T-helper 9 cell (primary cell): ENCODE measurements around the gene CD44.

Experiments used
- DNase-seq: peaks from one replicate; pipeline ENCODE4 v3.0.0-alpha.2; 2020

CD44 gene

DNA sequence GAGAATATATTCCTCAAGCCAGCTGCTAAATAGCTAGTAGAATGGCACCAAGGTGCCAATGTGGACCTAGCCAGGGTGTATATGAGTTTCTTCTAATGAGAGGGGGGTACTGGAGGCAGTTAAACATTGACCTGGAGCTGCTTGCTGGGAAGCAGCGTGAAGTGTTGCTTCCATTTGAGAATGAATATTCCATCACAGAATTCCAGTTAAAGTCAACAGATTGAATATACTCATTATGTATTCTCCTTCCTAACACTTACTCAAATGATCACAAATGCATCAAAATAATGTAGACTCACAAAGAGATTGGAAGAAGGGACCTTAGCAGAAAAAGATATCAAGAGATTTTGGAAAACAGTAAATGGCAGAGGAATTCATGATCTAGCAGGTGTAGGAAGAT, 102.1 kb downstream of the CD44 start:
- DNase-seq, result no peak

DNA sequence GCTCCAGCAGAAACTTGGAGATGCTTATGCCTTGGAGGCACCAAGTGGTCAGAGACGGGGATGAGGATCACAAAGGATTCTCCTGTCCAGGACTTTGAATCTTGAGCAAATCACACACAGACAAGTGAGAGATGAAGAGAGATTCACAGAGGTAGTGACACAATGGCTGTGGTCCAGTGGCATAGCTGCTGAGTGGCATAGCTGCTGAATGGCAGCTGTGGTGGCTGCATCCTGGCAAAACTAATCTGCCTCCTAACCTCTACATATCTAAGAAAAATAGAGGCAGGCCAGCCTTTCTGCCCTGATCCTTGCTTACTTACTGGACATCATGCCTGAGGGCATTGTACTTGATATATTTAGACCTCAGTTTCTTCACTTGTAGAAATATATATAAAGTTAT, 102.6 kb downstream of the CD44 start:
- DNase-seq, result no peak

DNA sequence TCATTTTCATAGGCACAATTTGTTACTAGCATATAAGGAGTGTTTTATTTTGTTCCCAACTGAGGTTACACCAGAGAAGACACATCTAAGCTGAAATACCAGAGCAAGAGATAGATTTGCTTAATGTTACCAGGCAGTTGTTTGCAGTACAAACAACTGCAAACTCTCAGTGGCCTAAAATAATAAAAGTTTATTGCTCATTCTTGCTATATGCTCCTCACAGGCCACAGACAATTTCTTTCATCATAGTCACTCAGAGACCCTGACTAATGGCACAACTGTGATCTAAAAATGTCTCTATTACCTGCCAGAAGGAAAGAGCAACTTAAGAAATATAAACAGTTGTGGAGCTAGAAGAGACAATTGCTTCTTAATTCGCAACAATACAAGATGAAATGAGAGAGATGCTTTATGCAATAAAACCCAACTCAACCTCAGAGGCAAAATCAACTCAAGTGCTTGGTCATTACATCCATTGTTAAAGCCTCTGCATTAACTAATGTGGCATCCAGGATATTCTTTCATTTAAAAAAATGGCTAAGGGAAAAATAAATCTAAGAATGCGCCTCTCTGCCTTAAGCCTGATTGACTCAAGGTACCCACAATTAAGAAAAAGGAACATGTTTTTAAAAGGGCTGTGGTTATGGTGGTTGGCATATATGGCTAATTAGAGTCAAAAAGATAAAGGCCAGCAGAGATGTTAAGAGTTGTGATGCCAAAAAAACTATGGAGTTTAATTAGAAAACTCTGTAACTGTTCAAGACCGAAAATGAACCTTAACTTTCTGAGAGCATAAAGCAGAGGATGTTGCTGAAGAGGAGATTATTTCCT, 103.7 kb downstream of the CD44 start:
- no peak for DNase-seq

DNA sequence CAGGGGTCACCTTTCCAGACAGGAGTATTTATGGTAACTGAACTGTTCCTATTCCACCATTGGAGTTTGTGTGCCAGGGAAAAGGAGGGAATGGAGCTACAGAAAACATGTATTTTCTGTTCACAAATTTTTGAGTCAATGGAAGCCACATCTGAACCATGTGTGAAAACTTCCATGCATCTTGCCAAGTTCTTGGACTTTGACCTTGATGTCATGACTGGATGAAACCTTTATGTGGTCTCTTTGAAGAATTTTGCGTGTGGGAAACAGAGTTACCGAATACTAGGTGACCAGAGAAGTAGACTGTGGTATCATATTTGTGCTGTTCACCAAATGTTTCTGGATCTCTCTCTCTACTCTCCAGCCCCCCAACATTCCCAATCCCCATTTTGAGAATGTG, 104.8 kb downstream of the CD44 start:
- no peak for DNase-seq

DNA sequence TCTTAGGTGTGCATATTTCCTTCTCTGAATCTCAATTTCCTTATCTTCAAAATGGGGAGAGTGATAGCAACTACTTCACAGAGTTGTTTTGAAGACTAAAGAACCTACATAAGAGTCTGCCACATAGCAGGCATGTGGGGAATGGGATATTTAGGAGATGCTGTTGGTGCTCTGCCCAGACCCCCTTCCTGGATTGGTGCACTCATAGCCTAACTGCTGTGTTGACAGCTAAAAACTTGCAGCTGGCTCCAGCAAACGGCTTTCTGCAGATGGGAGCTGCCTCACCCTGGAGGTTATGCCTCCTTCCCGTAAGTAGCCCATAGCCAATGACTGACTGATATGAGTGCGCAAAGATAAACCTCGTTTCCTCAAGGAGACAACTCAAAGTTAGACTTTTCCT, 106.1 kb downstream of the CD44 start:
- DNase-seq, result no peak

DNA sequence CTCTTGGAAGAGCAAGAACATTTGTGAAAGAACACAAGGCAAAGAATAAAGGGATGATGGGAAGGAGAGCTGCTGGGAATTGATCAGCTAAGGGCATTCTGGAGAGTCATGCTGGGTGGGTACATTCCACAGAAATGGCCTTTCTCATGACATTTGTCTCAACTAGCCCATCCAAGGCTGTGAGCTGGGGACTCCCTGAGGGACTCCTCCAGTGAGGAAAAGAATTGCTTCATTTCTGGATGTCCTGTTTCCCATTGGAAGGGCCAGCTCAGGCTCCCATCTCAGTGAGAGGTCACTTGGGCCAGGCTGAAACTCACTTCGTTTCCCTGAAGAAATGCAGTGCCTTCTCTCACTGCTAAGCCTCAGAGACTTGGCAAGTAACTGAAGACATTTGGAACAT, 106.8 kb downstream of the CD44 start:
- DNase-seq, result no peak

DNA sequence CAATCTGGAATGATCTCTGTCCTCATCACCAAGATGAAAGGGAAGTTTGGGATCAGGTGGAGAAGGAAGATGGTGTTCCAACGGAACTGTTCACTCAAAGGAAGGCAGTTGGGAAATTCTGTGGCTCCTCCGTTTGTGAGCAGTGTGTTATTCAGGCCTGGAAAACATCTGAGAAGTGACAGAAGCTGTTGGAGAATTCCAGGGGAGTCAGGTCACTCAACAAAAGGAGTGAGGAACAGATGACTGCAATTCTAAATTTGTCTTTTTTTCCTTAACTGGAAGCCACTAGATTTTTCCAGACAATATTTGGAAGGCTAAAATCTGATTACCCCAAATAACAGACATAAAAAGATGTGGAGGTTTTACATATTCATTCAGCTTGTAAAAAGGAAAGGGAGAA, 107.8 kb downstream of the CD44 start:
- no peak for DNase-seq

DNA sequence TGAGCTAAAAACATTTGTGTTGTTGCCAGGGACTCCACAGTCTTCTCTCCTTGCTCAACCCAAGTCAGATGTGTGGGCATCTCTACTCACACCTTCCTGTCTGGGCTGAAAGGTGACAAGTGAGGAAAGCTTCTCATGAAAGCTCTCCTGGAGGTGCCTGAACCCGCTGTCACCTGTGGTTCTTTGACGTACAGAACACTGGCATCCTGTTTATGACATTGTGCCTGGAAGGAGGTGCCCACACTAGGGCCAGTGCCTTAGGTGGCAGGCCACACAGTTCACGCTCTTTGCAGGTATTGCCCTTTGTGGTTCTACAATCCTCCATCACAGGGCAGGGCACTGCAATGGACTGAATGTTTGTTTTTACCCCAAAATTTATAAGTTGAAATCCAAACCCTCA, 108.5 kb downstream of the CD44 start:
- DNase-seq, result peak; percentile 58

DNA sequence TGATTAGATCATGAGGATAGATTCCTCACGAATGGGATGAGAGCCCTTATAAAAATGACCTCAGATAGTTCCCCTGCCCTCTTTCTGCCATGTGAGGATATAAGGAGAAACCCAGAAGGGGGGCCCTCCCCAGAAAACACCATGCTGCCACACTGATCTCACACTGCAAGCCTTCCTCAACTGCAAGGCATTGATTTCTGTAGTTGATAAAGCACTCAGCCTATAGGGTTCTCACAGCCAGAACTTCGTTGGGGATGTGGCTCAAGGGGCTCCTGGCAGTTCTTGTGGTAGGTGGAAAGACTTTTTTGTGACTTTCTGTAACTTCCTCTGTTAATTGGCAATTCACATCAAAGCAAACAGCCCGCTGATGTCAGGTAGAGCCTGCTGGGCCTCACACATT, 108.9 kb downstream of the CD44 start:
- no peak for DNase-seq

DNA sequence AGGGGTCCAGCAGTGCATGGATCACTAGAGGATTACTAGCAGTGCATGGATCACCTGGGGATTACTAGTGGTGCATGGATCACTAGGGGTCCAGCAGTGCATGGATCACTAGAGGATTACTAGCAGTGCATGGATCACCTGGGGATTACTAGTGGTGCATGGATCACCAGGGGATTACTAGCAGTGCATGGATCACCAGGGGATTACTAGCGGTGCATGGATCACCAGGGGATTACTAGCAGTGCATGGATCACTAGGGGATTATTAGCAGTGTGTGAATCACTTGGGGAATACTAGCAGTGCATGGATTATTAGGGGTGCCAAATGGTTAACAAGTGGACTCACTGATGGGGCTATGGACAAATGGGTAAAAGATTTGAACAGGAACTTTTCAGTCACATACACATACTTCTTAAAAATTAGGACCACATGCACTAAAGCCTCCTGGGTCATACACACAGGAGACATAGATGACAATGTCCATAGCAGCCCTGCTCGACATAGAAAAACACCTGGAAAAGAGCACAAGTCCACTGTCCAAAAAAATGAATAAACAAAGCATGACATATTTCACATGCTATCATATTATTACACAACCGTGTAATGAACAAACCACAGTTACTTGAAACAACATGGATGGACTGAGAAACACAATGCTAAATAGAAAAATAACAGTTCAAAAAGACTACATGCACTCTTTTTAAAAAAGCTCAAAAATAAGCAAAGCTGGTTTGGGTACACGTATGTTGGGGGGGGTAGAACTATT, 109.8 kb downstream of the CD44 start:
- no peak for DNase-seq

DNA sequence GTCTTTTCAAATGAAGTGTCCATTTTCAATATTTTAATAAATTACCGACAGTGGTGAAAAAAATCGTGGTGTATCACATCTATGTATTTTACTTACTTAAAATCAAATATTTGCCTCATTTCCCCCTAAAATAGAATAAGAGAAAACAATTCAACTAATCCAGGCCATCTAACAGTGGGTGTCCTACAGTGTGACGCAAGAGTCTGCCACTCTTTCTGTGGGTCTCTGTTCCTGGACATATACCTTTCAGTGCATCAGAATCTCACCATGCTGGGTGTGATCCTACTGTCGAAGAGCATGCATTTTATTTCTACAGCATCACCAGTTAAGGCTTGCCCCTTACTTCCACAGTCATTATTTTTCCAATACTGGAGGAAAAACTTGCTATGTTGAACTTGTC, 111.2 kb downstream of the CD44 start:
- no peak for DNase-seq

DNA sequence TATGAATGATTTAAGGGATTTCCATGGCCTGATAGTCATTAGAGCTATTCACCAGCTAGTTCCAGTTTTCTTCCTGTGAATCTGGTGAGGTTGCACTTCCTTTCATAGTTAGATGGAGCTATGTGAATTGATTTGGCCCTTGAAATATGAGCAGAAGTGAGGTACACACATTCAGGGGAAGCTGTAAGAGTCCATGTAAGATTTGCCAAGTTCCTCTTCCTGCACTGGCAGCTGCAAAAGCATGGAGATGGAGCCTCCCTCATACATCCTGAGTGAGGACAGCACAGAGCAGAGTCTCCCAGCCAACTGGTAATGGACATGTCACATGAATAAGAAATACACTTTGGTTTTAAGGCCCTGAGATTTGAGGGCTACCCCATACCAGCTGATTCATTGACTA, 111.7 kb downstream of the CD44 start:
- DNase-seq, result no peak

DNA sequence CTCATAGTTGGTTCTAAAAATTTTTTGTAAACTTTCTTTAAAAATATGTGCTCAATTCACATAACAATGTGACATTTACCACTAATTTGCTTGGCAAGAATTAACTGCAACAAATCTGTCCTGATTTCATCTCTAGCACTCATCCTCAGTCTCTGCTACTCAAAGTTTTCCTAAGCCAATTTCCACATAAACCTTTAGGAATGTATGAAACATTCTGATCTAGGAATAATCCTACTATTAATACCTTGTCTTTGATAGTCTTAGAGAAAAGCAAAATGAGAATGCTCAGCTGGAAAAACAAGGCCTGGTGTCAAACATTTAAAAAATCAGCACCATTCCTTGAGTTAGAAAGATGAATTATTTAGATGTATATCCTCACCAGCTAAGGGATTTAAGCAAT, 114.3 kb downstream of the CD44 start:
- DNase-seq, result no peak

DNA sequence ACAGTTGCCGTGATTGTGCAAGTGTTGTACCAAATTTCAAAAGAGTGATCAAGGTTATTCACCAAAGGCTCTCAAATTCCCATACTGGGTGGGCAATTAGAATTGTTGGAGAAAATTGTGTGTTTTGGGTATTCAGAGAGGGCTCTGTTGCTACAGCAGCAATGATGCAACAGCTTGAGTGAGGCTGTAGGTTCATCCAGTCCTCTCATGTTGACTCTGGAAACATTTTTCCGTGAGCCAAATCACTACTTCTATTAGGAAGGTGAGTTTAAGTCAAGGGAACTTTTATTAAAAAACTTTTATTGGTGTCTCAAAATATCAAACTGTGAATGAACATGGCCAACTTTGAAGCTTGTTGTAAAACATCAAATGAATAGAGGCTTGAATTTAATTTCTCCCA, 116.5 kb downstream of the CD44 start:
- DNase-seq, result no peak

DNA sequence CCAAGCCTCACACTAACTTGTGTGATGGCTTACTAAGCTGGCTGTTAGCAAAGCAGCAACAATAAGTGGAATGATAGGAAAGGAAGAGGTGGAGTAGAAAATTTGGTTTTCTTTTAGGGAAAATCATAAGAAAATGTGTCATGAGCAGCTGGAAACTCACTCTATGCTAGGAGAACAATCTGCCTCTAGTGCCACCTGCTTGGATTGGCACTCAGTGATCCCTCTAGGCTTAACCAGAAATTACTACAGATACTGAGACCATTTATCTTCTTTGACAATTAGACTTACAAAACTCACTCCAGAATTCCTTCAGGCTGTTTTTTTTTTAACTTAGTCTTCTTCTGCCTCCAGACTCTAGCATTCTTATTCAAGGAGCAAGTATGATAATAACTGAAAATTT, 117.3 kb downstream of the CD44 start:
- no peak for DNase-seq

DNA sequence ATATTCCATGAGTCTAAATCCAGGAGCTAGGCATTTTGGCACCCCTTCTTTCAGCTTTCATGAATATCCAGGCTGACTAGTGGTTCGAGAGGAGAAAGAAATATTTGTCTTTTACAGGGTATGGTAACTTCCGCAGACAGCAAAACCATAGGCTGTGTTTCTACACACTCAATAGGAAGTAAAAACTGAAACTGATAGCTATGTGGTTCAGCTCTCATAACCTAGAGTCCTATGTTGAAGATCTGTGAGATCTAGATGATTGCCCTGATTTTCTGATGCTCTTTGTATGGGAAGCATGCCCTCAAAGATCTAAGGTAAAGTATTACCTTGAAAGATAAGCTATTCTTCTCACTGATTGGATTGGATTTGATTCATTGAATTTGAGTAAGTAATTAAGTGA, 118.3 kb downstream of the CD44 start:
- DNase-seq, result no peak

DNA sequence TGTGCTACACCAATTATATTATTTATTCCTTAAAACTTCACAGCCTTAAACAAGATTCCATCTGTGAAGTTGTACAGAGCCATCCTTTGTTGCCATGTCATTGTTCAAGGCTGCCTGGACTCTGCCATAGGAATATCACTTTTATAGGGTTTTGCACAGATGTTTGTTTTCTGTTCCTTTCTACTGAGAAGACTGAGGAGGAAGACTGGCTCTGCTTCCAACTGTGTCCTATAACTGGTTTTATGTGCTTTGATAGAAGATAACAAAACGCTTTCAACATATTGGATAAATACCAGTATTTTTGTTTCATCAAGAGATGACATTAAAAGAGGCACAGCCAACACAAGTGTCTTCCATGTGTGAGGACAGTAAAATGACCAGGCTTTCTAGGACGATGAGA, 120.6 kb downstream of the CD44 start:
- DNase-seq, result no peak

DNA sequence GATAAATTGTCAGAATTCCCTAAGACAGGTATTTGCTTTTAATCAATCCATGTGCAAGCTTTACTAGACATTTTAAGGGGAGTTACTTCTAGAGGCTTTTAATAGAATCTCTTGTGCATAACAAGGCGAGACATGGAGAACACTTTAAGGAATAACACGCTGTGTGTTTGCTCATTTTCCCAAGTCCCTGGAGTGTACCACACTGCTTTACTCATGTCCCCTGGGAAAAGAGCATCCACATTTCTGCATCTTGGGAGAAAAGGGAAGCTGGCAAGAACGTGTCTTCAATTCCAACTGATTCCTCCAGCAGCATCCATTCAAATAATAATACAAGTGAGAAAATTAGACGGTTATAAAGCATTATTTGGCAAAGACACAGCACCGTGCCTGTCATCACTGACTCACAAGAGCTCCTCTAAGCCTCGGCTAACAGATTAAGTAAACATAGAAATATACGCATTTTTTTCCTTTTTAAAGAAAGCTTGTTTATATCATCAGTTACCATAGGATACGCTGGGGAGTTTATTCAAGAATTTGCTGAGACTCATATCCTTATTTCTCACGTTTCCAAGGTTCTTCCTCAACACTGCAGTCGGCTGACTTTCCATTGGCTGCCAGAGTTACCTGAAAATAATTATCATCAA, 121.5 kb downstream of the CD44 start:
- DNase-seq, result no peak

DNA sequence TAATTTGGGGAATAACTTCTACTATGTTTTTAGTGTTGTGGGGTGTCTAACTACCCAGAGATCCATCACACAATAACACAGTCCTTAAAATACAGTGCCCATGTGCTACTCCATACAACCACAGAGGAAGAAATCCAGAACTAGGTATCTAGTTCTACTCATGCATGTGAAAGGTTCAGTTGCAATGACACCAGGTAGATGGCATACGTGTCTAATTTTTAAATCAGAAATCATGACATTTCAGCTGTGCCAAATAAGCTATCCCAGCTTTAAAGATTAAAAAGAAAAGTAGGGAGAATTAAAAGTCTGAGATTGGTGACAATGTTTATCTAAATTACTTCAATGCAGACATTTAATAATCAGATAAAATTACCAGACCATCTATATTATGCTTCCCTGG, 122.2 kb downstream of the CD44 start:
- DNase-seq, result no peak

DNA sequence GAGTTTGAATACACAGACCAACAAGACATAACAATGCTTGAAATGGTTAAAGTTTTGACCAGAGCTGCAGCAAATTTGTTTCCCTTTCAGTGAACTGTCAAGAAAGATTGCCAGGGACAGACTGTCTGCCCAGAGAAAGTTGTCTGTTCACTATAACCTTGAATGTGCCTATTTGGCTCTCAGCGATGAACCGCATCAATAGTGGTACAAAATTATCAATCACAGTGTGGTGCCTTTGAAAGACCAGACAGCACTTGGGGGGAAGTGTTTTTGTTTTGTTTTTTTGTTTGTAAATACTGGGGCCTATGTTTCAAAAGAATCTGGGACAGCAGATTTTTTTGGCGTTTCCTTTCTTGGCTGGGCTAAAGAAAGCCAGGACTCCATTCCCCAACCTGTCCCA, 123.1 kb downstream of the CD44 start:
- DNase-seq, result no peak

DNA sequence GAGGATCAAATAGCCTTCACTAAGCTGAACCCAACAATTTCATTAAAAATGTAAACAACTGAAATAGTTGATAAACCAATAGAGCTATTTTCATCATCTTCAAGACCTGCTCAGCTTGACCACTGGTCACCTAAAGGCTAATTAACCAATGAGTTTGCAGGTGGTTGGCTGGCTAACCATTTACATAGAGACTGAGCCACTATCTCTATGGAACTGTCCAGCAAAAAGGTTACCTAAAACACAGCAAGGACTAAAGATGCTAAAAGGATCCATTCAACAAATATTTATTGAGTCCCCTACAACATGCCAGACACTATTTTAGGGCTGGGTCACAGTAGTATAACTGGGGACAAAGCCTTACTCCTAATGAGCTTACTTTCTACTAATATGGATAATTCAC, 123.8 kb downstream of the CD44 start:
- no peak for DNase-seq

DNA sequence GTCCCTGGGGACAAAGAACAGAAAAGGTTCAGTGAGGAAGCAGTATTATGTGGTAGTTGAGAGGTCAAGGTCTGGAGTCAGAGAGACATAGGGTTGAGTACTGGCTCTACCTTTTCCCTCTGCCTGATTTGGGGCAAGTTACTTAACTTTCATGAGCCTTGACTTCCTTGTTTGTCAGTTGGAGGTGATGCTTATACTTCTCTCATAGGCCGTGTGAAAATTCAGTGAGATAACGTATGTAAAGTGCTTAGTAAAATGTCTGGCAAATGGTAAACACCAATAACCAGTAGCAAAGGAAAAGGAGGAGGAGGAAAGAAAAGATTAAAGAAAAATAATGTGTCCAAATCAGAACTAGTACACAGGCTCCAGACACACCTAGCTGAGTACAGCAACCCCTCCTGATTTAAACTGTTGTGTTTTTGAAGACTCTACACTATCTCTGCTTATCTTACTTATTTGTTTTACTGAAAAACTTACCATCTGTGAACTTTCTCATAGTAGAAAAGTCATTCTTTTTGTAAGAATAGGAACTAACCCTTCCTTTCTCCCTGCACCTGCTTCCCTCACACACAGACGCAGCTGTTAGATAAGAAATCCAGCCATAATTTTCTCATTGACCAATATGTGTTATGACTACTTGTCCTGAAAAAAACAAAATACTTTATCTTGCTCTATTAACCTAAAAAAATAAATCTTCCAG, 126.9 kb downstream of the CD44 start:
- no peak for DNase-seq

DNA sequence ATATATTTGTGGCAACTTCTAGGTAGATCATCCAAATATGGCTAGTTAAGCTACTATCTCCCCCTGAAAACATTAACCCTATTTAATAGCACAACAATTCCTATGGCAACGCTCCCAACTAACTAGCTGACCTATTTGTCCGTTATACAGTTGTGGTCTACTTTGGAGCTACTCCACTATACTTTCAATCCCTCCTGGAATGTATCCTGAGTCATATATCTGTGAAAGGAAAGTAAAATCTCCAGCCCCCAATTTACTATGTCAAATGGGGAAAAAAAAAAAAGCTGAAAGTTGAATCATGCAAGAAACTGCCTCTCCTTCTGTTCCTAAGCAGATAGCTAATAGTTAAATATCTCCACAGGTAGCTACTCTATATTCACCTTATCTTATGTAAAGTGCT, 128.5 kb downstream of the CD44 start:
- DNase-seq, result no peak
